Activated naive CD8-positive, alpha-beta T cell treated with anti-CD3 and anti-CD28 coated beads for 36 hours (primary cell): ENCODE results near the gene WFDC1. TPM values are rescaled to one million over a fixed set of nuclear protein-coding genes. Genes with fewer than 3 reads are reported as not detected.
"Not testable (repeated sequence)": the region's sequence is repeated elsewhere in the genome, so short reads cannot be mapped to it uniquely, and the experiment has no call there.

Experiments used
- DNase-seq: peaks from one replicate; pipeline ENCODE4 v3.0.0; 2021
- H3K27ac Mint-ChIP-seq: one replicate; pipeline ENCODE4 v1.8.0; 2022; ENCODE audit warnings: mild to moderate bottlenecking, moderate library complexity, mixed read lengths
- H3K27me3 Mint-ChIP-seq: one replicate; pipeline ENCODE4 v1.8.0; 2022; ENCODE audit warnings: mild to moderate bottlenecking, mixed read lengths
- H3K36me3 Mint-ChIP-seq: one replicate; pipeline ENCODE4 v1.8.0; 2021; ENCODE audit warnings: mild to moderate bottlenecking, mixed read lengths
- H3K4me1 Mint-ChIP-seq: one replicate; pipeline ENCODE4 v1.8.0; 2021; ENCODE audit warnings: mixed read lengths
- H3K4me3 Mint-ChIP-seq: one replicate; pipeline ENCODE4 v1.8.0; 2022; ENCODE audit warnings: mild to moderate bottlenecking, moderate library complexity, mixed read lengths
- H3K9me3 Mint-ChIP-seq: one replicate; pipeline ENCODE4 v1.8.0; 2022; ENCODE audit warnings: mixed read lengths
- total RNA-seq, 2 experiments: library from RNA; stranded (reverse); gene quantifications; one replicate each; pipeline ENCODE4 v1.2.3, GENCODE V29; 2021

WFDC1 gene
- total RNA-seq, 2 experiments from 2014 or later, result not detected

DNA sequence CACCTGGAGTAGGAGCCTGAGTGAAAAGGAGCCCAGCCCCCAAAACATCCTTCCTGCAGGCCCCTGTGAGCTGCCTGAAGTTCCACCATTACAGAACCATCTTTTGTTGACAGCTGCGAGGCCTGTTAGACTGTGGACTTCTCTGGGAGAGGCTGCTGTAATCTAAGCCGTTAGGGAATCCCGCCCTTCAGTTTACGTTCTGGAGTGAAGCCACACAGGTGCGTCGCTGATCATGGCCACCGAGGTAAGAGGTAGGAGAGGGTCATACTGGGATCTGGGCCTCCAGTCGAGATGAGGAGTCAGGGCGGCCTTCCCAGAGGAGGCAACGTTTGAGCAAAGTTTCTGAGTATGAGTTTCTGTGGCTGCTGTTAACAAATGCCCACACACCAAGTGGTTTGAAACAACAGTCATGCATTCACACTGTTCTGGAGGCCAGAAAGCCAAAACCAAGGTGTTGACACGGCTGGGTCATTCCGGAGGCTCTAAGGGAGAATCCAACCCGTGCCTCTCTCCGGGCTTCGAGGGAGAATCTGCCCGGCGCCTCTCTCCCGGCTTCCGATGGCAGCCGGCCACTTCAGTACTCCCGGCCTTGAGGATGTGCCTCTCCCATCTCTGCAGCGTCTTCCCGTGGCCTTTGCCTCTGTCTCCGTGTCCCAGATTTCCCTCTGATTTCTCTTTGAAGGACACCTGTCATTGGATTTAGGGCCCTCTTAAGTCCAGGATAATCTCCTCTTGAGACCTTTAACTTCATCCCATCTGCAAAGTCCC is 47.0 kb downstream of the WFDC1 start:
- H3K27me3 Mint-ChIP-seq, result peaks cover 4% of the 10 kb centered on the region
- H3K36me3 Mint-ChIP-seq, result no peaks in the 10 kb centered on the region
- H3K9me3 Mint-ChIP-seq, result peaks cover 7% of the 10 kb centered on the region
- H3K4me3 Mint-ChIP-seq, result no peak overlapping the region
- no peak overlapping the region for H3K27ac Mint-ChIP-seq
- no peak for DNase-seq
- H3K4me1 Mint-ChIP-seq, result no peaks in the 10 kb centered on the region

DNA sequence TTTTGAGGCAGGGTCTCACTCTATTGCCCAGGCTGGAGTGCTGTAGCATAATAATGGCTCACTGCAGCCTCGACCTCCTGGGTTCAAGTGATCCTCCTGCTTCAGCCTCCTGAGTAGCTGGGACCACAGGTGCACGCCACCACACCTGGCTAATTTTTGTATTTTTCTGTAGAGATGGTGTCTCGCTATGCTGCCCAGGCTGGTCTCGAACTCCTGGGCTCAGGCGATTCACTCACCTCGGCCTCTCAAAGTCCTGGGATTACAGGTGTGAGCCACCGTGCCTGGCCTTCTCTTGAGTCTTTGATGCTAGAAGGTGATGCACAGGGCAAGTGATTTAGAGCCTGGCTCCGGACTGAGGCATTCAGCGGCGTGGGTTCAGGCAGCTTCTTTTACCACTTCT is 49.1 kb downstream of the WFDC1 start:
- not testable (repeated sequence) for H3K4me3 Mint-ChIP-seq, H3K4me1 Mint-ChIP-seq, H3K27ac Mint-ChIP-seq, DNase-seq, H3K9me3 Mint-ChIP-seq, H3K36me3 Mint-ChIP-seq, H3K27me3 Mint-ChIP-seq

GRCh38 chr16:84344781-84345180 is 50.1 kb downstream of the WFDC1 start:
- no peaks in the 10 kb centered on the region for H3K4me1 Mint-ChIP-seq
- no peaks in the 10 kb centered on the region for H3K9me3 Mint-ChIP-seq
- no peak overlapping the region for H3K27ac Mint-ChIP-seq
- H3K27me3 Mint-ChIP-seq, result peaks cover 6% of the 10 kb centered on the region
- no peak overlapping the region for H3K4me3 Mint-ChIP-seq
- no peak for DNase-seq
- H3K36me3 Mint-ChIP-seq, result no peaks in the 10 kb centered on the region

GRCh38 chr16:84347161-84347560 is 52.5 kb downstream of the WFDC1 start:
- H3K9me3 Mint-ChIP-seq, result no peaks in the 10 kb centered on the region
- no peaks in the 10 kb centered on the region for H3K36me3 Mint-ChIP-seq
- no peaks in the 10 kb centered on the region for H3K4me1 Mint-ChIP-seq
- no peak overlapping the region for H3K27ac Mint-ChIP-seq
- H3K4me3 Mint-ChIP-seq, result no peak overlapping the region
- peaks cover 6% of the 10 kb centered on the region for H3K27me3 Mint-ChIP-seq
- DNase-seq, result no peak

- Mint-ChIP-seq H3K27me3 (peaks cover 6% of the 10 kb centered on the region), H3K27ac (no peak overlapping the region)
Observed at GRCh38 chr16:84348386-84348888, 53.8 kb downstream of the WFDC1 start.

DNA sequence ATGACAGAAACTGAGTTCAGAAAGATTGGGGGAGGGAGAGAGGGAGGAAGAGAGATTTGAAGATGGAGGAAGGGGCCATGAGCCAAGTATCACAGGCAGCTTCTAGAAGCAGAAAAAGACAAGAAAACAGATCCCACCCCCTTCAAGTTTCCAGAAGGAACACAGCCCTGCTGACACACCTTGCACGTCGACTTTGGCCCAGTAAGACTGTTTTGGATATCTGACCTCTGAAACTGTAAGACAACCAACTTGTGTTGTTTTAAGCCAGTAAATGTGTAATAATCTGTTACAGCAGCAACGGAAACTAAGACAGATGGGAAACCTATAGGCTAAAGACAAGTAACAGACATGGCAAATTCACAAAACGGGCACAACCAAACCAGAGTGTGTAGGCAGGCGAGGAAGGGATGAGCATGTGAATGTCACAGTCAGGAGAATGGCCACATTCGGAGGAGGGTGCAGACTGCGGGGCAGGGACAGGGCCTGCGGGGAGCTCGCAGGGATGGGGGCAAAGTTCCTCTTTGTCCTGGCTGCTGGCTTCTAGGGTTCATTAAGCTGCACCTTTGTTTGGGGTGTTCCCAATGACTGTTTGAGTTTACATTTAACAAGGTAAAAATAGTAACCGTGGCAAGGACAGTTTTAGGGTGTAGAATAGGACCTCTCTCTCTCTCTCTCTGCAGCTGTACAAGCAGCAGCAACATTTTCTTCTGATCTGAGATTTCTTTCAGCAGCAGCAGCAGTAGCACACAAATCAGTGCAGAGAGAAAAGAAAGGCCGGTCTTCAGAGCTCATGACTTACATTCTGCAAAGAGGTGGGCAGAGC is 55.4 kb downstream of the WFDC1 start:
- Mint-ChIP-seq H3K27me3 (peaks cover 6% of the 10 kb centered on the region), H3K36me3 (no peaks in the 10 kb centered on the region), H3K4me1 (no peaks in the 10 kb centered on the region), H3K9me3 (no peaks in the 10 kb centered on the region), H3K4me3 (no peak overlapping the region), H3K27ac (no peak overlapping the region)
- no peak for DNase-seq

More at GRCh38 chr16:84348386-84348888, 53.8 kb downstream of the WFDC1 start:
- Mint-ChIP-seq H3K36me3 (no peaks in the 10 kb centered on the region), H3K4me3 (no peak overlapping the region), H3K4me1 (no peaks in the 10 kb centered on the region), H3K9me3 (no peaks in the 10 kb centered on the region)
- no peak for DNase-seq

DNA sequence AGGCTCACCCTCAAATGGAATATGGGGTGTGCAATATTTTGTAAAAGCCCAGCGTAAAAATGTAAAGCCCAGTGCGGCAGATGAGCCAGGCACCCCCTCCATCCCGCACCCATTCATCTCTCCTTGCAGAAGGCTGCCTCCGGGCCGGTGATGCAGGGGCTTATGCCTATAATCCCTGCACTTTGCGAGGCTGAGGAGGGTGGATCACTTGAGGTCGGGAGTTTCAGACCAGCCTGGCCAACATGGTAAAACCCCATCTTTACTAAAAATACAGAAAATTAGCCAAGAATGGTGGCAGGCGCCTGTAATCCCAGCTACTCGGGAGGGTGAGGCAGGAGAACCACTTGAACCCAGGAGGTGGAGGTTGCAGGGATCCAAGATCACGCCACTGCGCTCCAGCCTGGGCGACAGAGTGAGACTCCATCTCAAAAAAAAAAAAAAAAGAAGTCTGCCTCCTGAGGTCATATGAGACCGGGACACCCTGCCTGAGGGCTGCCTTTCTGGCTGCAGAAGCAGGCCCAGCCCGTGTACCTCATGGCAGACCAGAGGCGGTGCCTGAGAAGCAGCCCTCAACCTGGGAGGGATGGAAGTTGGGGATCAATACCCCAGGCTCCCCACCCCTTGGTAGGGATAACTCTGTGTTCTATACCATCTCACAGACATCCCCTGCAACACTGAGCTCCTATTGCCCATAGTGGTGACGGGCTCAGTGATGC is 56.2 kb downstream of the WFDC1 start:
- H3K36me3 Mint-ChIP-seq, result no peaks in the 10 kb centered on the region
- no peak overlapping the region for H3K4me3 Mint-ChIP-seq
- H3K4me1 Mint-ChIP-seq, result no peaks in the 10 kb centered on the region
- no peak overlapping the region for H3K27ac Mint-ChIP-seq
- no peak for DNase-seq
- H3K9me3 Mint-ChIP-seq, result no peaks in the 10 kb centered on the region
- H3K27me3 Mint-ChIP-seq, result peaks cover 6% of the 10 kb centered on the region

DNA sequence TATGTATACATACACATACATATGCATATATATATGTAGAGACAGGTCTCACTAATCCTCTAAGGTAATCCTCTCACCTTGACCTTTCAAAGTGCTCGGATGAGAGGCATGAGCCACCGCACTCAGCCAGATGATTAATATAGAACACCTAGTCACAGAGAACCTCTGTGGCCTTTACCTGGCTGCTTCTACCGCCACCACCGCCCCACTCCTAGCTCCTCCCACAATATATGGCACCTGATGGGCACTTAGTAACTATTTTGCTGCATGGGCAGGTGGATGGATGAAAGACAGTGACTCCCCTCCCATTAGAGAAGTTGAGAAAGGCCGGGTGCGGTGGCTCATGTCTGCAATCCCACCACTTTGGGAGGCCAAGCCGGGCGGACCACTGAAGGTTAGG is 57.0 kb downstream of the WFDC1 start:
- Mint-ChIP-seq H3K27me3 (peaks cover 3% of the 10 kb centered on the region), H3K27ac (no peak overlapping the region), H3K4me1 (no peaks in the 10 kb centered on the region), H3K9me3 (no peaks in the 10 kb centered on the region), H3K4me3 (no peak overlapping the region), H3K36me3 (no peaks in the 10 kb centered on the region)
- no peak for DNase-seq

GRCh38 chr16:84354306-84354705 is 59.6 kb downstream of the WFDC1 start:
- no peak overlapping the region for H3K27ac Mint-ChIP-seq
- H3K9me3 Mint-ChIP-seq, result no peaks in the 10 kb centered on the region
- H3K27me3 Mint-ChIP-seq, result no peaks in the 10 kb centered on the region

GRCh38 chr16:84355149-84355548 is 60.5 kb downstream of the WFDC1 start:
- peaks cover 18% of the 10 kb centered on the region for H3K4me1 Mint-ChIP-seq
- H3K27me3 Mint-ChIP-seq, result no peaks in the 10 kb centered on the region
- no peaks in the 10 kb centered on the region for H3K9me3 Mint-ChIP-seq
- H3K36me3 Mint-ChIP-seq, result no peaks in the 10 kb centered on the region
- H3K4me3 Mint-ChIP-seq, result no peak overlapping the region
- DNase-seq, result no peak
- H3K27ac Mint-ChIP-seq, result no peak overlapping the region

More at GRCh38 chr16:84354306-84354705, 59.6 kb downstream of the WFDC1 start:
- no peak for DNase-seq
- Mint-ChIP-seq H3K36me3 (no peaks in the 10 kb centered on the region), H3K4me3 (no peak overlapping the region), H3K4me1 (peaks cover 10% of the 10 kb centered on the region)

GRCh38 chr16:84356176-84356575 is 61.5 kb downstream of the WFDC1 start:
- no peak overlapping the region for H3K4me3 Mint-ChIP-seq
- no peak for DNase-seq
- H3K4me1 Mint-ChIP-seq, result peaks cover 28% of the 10 kb centered on the region
- no peaks in the 10 kb centered on the region for H3K9me3 Mint-ChIP-seq
- no peak overlapping the region for H3K27ac Mint-ChIP-seq
- no peaks in the 10 kb centered on the region for H3K36me3 Mint-ChIP-seq
- H3K27me3 Mint-ChIP-seq, result no peaks in the 10 kb centered on the region

GRCh38 chr16:84356591-84357116 is 62.0 kb downstream of the WFDC1 start:
- Mint-ChIP-seq H3K27me3 (no peaks in the 10 kb centered on the region), H3K9me3 (no peaks in the 10 kb centered on the region), H3K4me3 (no peak overlapping the region), H3K36me3 (no peaks in the 10 kb centered on the region), H3K27ac (no peak overlapping the region), H3K4me1 (peaks cover 28% of the 10 kb centered on the region)
- no peak for DNase-seq

DNA sequence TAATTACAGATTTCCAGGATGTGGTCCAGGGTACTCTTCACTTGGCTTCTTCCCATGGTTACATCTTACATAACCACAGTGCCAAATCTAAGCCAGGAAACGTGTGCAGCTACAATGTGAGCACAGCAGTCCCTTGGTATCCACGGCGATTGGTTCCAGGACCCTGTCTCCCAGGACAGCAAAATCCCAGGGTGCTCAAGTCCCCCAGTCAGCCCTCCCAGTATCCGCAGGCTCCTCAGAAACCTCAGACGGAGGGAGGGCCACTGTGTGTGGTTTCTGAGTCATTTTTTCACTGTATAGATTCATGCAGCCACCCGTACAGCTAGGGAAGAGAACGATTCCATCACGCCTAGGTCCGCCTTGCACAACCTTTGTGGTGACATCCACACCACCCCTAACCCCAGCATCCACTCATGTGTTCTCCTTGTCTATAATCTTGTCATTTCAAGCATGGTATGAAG is 62.5 kb downstream of the WFDC1 start:
- no peaks in the 10 kb centered on the region for H3K9me3 Mint-ChIP-seq
- no peaks in the 10 kb centered on the region for H3K36me3 Mint-ChIP-seq
- H3K27me3 Mint-ChIP-seq, result no peaks in the 10 kb centered on the region
- no peak overlapping the region for H3K27ac Mint-ChIP-seq
- peak; percentile 26 for DNase-seq
- H3K4me3 Mint-ChIP-seq, result no peak overlapping the region
- H3K4me1 Mint-ChIP-seq, result peaks cover 28% of the 10 kb centered on the region

GRCh38 chr16:84358601-84359295 is 64.1 kb downstream of the WFDC1 start:
- H3K27ac Mint-ChIP-seq, result no peak overlapping the region
- H3K9me3 Mint-ChIP-seq, result no peaks in the 10 kb centered on the region
- H3K27me3 Mint-ChIP-seq, result no peaks in the 10 kb centered on the region
- no peak for DNase-seq
- peaks cover 28% of the 10 kb centered on the region for H3K4me1 Mint-ChIP-seq
- no peaks in the 10 kb centered on the region for H3K36me3 Mint-ChIP-seq
- no peak overlapping the region for H3K4me3 Mint-ChIP-seq
